HEK293 (cell line): ENCODE results near the gene SLITRK3.

Experiments used
- CTCF ChIA-PET: fragments of 350-600 bp; formaldehyde crosslinking; extraction: SDS; loops from one replicate; lab custom pipeline; 2021; ENCODE audit warnings: antibody characterized with exemption; lab: Yijun Ruan, JAX
- POLR2A ChIA-PET: fragments of 300-600 bp; formaldehyde crosslinking; extraction: SDS; loops from one replicate; lab custom pipeline; 2020; ENCODE audit warnings: antibody characterized with exemption, inconsistent platforms; lab: Yijun Ruan, JAX
- H3K27ac ChIP-seq: fragments of 200-500 bp; sonication (Bioruptor generic); 2 replicates; pipeline ENCODE4 v1.5.1; 2014; ENCODE audit warnings: low read depth, low read length, control low read depth, inconsistent platforms; ENCODE audit errors: extremely low read depth
- H3K36me3 ChIP-seq, 2 experiments: fragments of 200-500 bp in 1 of 2; sonication (Bioruptor generic) in 1 of 2; 1 replicate in 1 of 2; 2 replicates in 1 of 2; pipeline ENCODE4 v1.5.1; 2014 to 2017; ENCODE audit warnings: inconsistent platforms in 2 of 2, low read length in 2 of 2; ENCODE audit not compliant: control insufficient read depth in 2 of 2, insufficient read depth in 1 of 2
- H3K4me1 ChIP-seq: fragments of 200-500 bp; sonication (Bioruptor generic); 2 replicates; pipeline ENCODE4 v1.5.1; 2014; ENCODE audit warnings: mild to moderate bottlenecking, low read length, inconsistent platforms; ENCODE audit not compliant: control insufficient read depth, insufficient read depth
- H3K4me3 ChIP-seq: 2 replicates; pipeline ENCODE4 v1.5.1; 2011; ENCODE audit warnings: low read depth, mild to moderate bottlenecking, control low read depth, low read length, moderate library complexity
- H3K9me3 ChIP-seq: fragments of 200-500 bp; sonication (Bioruptor generic); 2 replicates; pipeline ENCODE4 v1.5.1; 2014; ENCODE audit warnings: low read depth, low read length, inconsistent platforms; ENCODE audit not compliant: control insufficient read depth, insufficient read depth
- EGR2 ChIP-seq: fragments of 450-650 bp; formaldehyde crosslinking; IDR thresholded peaks from 2 replicates; pipeline ENCODE4 v1.5.1; 2016; ENCODE audit warnings: low read depth, missing biosample characterization, missing genetic modification characterization
- IKZF3 ChIP-seq: fragments of 450-650 bp; IDR thresholded peaks from 2 replicates; pipeline ENCODE4 v1.5.0; 2018; ENCODE audit warnings: missing biosample characterization, mild to moderate bottlenecking, missing genetic modification characterization, moderate library complexity
- OVOL3 ChIP-seq: fragments of 450-650 bp; formaldehyde crosslinking; IDR thresholded peaks from 2 replicates; pipeline ENCODE4 v1.5.1; 2016; ENCODE audit warnings: missing biosample characterization, missing genetic modification characterization
- RBAK ChIP-seq: fragments of 450-650 bp; formaldehyde crosslinking; IDR thresholded peaks from 2 replicates; pipeline ENCODE4 v1.5.1; 2016; ENCODE audit warnings: missing biosample characterization, missing genetic modification characterization
- SCRT2 ChIP-seq: fragments of 450-650 bp; formaldehyde crosslinking; IDR thresholded peaks from 2 replicates; pipeline ENCODE4 v1.5.1; 2016; ENCODE audit warnings: missing biosample characterization, missing genetic modification characterization
- TRIM28 ChIP-seq: IDR thresholded peaks from 2 replicates; pipeline ENCODE4 v1.6.1; 2011; ENCODE audit warnings: low read length, control low read depth, borderline replicate concordance
- WT1 ChIP-seq: fragments of 450-650 bp; formaldehyde crosslinking; IDR thresholded peaks from 2 replicates; pipeline ENCODE4 v1.5.1; 2016; ENCODE audit warnings: missing biosample characterization, missing genetic modification characterization
- ZBTB21 ChIP-seq: fragments of 450-650 bp; formaldehyde crosslinking; IDR thresholded peaks from 2 replicates; pipeline ENCODE4 v1.5.1; 2017; ENCODE audit warnings: missing biosample characterization, missing genetic modification characterization
- ZFP69B ChIP-seq: fragments of 450-650 bp; formaldehyde crosslinking; IDR thresholded peaks from 2 replicates; pipeline ENCODE4 v1.5.1; 2016; ENCODE audit warnings: missing biosample characterization, missing genetic modification characterization
- ZNF140 ChIP-seq: fragments of 450-650 bp; formaldehyde crosslinking; IDR thresholded peaks from 2 replicates; pipeline ENCODE4 v1.5.1; 2016; ENCODE audit warnings: missing biosample characterization, missing genetic modification characterization
- ZNF175 ChIP-seq: fragments of 450-650 bp; formaldehyde crosslinking; IDR thresholded peaks from 2 replicates; pipeline ENCODE4 v1.5.1; 2016; ENCODE audit warnings: missing biosample characterization, missing genetic modification characterization
- ZNF202 ChIP-seq: fragments of 450-650 bp; formaldehyde crosslinking; IDR thresholded peaks from 2 replicates; pipeline ENCODE4 v1.5.1; 2016; ENCODE audit warnings: missing biosample characterization, missing genetic modification characterization, borderline replicate concordance
- ZNF223 ChIP-seq: fragments of 450-650 bp; formaldehyde crosslinking; IDR thresholded peaks from 2 replicates; pipeline ENCODE4 v1.5.1; 2016; ENCODE audit warnings: missing biosample characterization, missing genetic modification characterization
- ZNF555 ChIP-seq: fragments of 450-650 bp; formaldehyde crosslinking; conservative IDR thresholded peaks from 2 replicates; pipeline ENCODE4 v1.5.1; 2017; ENCODE audit warnings: missing biosample characterization, mild to moderate bottlenecking, missing genetic modification characterization, inconsistent platforms
- ZNF571 ChIP-seq: fragments of 450-650 bp; formaldehyde crosslinking; IDR thresholded peaks from 2 replicates; pipeline ENCODE4 v1.5.0; 2017; ENCODE audit warnings: missing biosample characterization, missing genetic modification characterization
- ZNF624 ChIP-seq: fragments of 450-650 bp; formaldehyde crosslinking; IDR thresholded peaks from 2 replicates; pipeline ENCODE4 v1.5.1; 2017; ENCODE audit warnings: missing biosample characterization, missing genetic modification characterization
- ZNF654 ChIP-seq: fragments of 450-650 bp; formaldehyde crosslinking; IDR thresholded peaks from 2 replicates; pipeline ENCODE4 v1.5.1; 2016; ENCODE audit warnings: low read depth, missing biosample characterization, missing genetic modification characterization
- ZNF658 ChIP-seq: fragments of 450-650 bp; formaldehyde crosslinking; IDR thresholded peaks from 2 replicates; pipeline ENCODE4; 2016; ENCODE audit warnings: missing biosample characterization, missing genetic modification characterization
- ZNF747 ChIP-seq: fragments of 450-650 bp; formaldehyde crosslinking; IDR thresholded peaks from 2 replicates; pipeline ENCODE4 v1.5.1; 2016; ENCODE audit warnings: missing biosample characterization, missing genetic modification characterization
- ZNF768 ChIP-seq: fragments of 450-650 bp; formaldehyde crosslinking; IDR thresholded peaks from 2 replicates; pipeline ENCODE4 v1.5.1; 2018; ENCODE audit warnings: missing biosample characterization, mild to moderate bottlenecking, missing genetic modification characterization
- ZNF830 ChIP-seq: fragments of 450-650 bp; IDR thresholded peaks from 2 replicates; pipeline ENCODE4 v1.5.0; 2018; ENCODE audit warnings: missing biosample characterization, missing genetic modification characterization, low read depth, mild to moderate bottlenecking, moderate library complexity
- TF ChIP-seq, protein P1 (sequence below): fragments of 450-650 bp; formaldehyde crosslinking; IDR thresholded peaks from 2 replicates; pipeline ENCODE4 v1.5.1; 2016; ENCODE audit warnings: missing biosample characterization, missing genetic modification characterization, low read depth
- TF ChIP-seq, protein P2 (sequence below): fragments of 450-650 bp; formaldehyde crosslinking; IDR thresholded peaks from 2 replicates; pipeline ENCODE4 v1.5.1; 2017; ENCODE audit warnings: missing biosample characterization, missing genetic modification characterization
- TF ChIP-seq, protein P3 (sequence below): fragments of 450-650 bp; formaldehyde crosslinking; IDR thresholded peaks from 2 replicates; pipeline ENCODE4; 2016; ENCODE audit warnings: missing biosample characterization, missing genetic modification characterization

Gene SLITRK3

DNA sequence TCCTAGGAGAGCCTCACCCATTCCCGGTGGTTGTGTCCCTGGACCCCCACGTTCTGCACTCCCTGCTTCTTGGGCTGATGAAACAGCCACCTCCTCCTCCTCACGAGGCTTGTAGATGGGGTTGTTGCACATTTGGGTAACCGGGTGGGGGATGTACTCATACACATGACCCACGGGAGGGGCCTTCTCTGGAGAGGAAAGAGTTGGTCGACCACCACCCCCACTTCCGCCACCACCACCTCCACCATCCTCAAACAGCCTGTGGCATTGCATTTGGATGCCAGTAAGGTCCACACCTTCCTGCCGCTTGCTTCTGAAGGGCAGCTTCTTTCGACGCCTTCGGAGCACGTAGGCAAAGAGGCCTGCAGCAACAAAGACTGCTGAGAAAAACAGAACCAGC, 7.7 kb downstream of the SLITRK3 start:
- peaks cover 0 to 8% of the 10 kb centered on the region in 2 experiments; a peak in 1 of 3 replicates for H3K36me3 ChIP-seq
- no peaks in the 10 kb centered on the region for H3K9me3 ChIP-seq
- no peak overlapping the region for H3K4me3 ChIP-seq
- POLR2A ChIA-PET, result no interaction called here
- no peak for TF ChIP-seq ZBTB21
- TF ChIP-seq RBAK (tag by site-specific recombination), result no peak
- CTCF ChIA-PET, result no interaction called here
- no peak overlapping the region for H3K27ac ChIP-seq
- no peaks in the 10 kb centered on the region for H3K4me1 ChIP-seq

DNA sequence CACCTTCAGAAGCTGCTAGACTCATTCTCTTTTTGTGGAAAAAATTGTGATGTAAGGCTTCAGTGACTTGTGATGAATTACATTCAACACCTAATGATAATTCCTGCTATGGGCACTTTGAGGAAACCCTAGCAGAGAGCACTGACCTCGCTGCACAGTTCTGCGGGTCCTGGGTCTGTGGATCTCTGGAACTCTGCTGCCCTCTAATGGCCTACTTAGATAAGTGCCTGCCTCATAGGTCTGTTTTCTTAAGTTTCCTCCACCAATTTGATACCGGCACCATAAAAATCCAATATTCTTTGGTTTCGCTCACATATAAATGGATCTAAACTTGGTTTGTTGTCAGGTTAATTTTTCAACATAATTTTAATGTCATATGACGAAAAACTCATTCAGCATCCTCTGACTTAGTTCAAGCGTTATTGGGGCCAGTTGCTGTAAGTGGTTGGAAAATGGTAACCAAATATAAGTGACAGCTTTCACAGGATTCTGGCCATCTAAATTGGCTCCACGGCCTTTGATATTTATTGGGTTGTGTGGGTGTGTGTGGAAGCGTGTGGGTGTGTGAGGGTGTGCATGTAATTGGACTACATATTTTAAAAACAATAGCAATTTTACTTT, 10.4 kb downstream of the SLITRK3 start:
- TF ChIP-seq ZNF571 (tag by site-specific recombination), result no peak
- peak; percentile 88 for TF ChIP-seq ZNF654 (tag by site-specific recombination)
- TF ChIP-seq, all 188 proteins: peak for 1
- CTCF ChIA-PET, result interaction anchor here (0.9 kb wide), 1 partner anchor 109 kb away, joined by 3 read pairs; no protein-coding TSS in a partner anchor
- no peaks in the 10 kb centered on the region for H3K4me1 ChIP-seq
- H3K9me3 ChIP-seq, result no peaks in the 10 kb centered on the region
- no peak overlapping the region for H3K4me3 ChIP-seq
- H3K36me3 ChIP-seq, result peaks cover 0 to 8% of the 10 kb centered on the region in 2 experiments; a peak in 1 of 3 replicates
- no peak overlapping the region for H3K27ac ChIP-seq
- POLR2A ChIA-PET, result no interaction called here

DNA sequence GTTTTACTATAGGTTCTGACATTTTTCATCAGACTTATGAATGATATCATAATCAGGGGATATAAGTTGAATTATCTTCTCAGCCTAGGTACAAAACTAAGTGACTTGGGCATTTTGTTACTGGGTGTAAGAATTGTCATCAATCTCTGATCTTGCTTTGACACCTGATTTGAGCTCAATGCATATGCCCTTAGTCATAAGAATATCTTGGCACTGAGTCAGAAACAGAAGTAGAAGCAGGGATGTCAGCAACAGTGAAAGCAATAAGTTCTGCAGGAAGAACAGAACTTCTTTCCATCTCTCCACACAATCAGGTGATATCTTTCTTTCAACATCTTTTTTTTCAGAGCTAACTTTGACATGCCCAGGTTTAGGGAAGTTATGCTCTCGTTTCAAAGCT, 14.6 kb downstream of the SLITRK3 start:
- no peaks in the 10 kb centered on the region for H3K36me3 ChIP-seq
- H3K4me3 ChIP-seq, result no peak overlapping the region
- ChIA-PET CTCF (interaction anchor here (0.6 kb wide), 1 partner anchor 1230 kb away, joined by 3 read pairs; no protein-coding TSS in a partner anchor), POLR2A (no interaction called here)
- no peak for TF ChIP-seq ZNF658 (tag by site-specific recombination)
- TF ChIP-seq, protein P1, sequence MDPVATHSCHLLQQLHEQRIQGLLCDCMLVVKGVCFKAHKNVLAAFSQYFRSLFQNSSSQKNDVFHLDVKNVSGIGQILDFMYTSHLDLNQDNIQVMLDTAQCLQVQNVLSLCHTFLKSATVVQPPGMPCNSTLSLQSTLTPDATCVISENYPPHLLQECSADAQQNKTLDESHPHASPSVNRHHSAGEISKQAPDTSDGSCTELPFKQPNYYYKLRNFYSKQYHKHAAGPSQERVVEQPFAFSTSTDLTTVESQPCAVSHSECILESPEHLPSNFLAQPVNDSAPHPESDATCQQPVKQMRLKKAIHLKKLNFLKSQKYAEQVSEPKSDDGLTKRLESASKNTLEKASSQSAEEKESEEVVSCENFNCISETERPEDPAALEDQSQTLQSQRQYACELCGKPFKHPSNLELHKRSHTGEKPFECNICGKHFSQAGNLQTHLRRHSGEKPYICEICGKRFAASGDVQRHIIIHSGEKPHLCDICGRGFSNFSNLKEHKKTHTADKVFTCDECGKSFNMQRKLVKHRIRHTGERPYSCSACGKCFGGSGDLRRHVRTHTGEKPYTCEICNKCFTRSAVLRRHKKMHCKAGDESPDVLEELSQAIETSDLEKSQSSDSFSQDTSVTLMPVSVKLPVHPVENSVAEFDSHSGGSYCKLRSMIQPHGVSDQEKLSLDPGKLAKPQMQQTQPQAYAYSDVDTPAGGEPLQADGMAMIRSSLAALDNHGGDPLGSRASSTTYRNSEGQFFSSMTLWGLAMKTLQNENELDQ, result no peak
- TF ChIP-seq EGR2, result no peak
- no peak for TF ChIP-seq ZNF555
- TF ChIP-seq, protein P2, sequence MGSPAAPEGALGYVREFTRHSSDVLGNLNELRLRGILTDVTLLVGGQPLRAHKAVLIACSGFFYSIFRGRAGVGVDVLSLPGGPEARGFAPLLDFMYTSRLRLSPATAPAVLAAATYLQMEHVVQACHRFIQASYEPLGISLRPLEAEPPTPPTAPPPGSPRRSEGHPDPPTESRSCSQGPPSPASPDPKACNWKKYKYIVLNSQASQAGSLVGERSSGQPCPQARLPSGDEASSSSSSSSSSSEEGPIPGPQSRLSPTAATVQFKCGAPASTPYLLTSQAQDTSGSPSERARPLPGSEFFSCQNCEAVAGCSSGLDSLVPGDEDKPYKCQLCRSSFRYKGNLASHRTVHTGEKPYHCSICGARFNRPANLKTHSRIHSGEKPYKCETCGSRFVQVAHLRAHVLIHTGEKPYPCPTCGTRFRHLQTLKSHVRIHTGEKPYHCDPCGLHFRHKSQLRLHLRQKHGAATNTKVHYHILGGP (tag by site-specific recombination), result no peak
- no peak for TF ChIP-seq TRIM28
- no peak for TF ChIP-seq ZNF768
- no peak for TF ChIP-seq ZNF202 (tag by site-specific recombination)
- no peak for TF ChIP-seq ZNF175 (tag by site-specific recombination)
- TF ChIP-seq, protein P3, sequence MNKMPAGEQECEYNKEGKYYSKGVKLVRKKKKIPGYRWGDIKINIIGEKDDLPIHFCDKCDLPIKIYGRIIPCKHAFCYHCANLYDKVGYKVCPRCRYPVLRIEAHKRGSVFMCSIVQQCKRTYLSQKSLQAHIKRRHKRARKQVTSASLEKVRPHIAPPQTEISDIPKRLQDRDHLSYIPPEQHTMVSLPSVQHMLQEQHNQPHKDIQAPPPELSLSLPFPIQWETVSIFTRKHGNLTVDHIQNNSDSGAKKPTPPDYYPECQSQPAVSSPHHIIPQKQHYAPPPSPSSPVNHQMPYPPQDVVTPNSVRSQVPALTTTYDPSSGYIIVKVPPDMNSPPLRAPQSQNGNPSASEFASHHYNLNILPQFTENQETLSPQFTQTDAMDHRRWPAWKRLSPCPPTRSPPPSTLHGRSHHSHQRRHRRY (tag by site-specific recombination), result no peak
- H3K9me3 ChIP-seq, result no peaks in the 10 kb centered on the region
- no peak overlapping the region for H3K27ac ChIP-seq
- H3K4me1 ChIP-seq, result no peaks in the 10 kb centered on the region

DNA sequence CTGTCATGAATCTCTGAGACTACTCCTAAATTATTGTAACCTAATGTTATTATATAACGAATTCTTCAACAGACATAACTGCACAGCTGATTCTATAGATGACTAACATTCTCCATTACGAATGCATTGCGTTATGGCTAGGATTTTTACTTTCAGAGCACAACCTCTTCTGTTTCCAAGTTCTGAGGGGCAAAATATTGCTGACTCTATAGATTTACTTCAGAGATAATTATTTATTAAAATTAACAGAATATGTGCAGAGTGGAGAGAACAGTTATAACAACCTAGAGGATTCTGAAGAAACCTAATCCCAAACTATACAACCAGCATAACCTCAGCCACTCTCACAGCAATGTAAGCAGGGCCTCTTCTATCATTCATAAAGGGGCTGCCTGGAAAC, 25.9 kb downstream of the SLITRK3 start:
- POLR2A ChIA-PET, result no interaction called here
- TF ChIP-seq ZNF223 (tag by site-specific recombination) (no peak), OVOL3 (tag by site-specific recombination) (no peak), ZNF830 (tag by site-specific recombination) (no peak), WT1 (tag by site-specific recombination) (no peak), IKZF3 (tag by site-specific recombination) (no peak), ZNF624 (tag by site-specific recombination) (no peak), SCRT2 (tag by site-specific recombination) (no peak), ZFP69B (tag by site-specific recombination) (no peak), ZNF768 (no peak), ZNF747 (tag by site-specific recombination) (no peak), ZNF140 (tag by site-specific recombination) (no peak)
- TF ChIP-seq, protein P3 (tag by site-specific recombination), result no peak

More for the DNA sequence above, 25.9 kb downstream of the SLITRK3 start:
- H3K36me3 ChIP-seq, result no peaks in the 10 kb centered on the region
- CTCF ChIA-PET, result interaction anchor here (0.7 kb wide), 1 partner anchor 496 kb away, joined by 3 read pairs; no protein-coding TSS in a partner anchor
- H3K4me3 ChIP-seq, result no peak overlapping the region
- no peak overlapping the region for H3K27ac ChIP-seq
- no peaks in the 10 kb centered on the region for H3K4me1 ChIP-seq
- no peaks in the 10 kb centered on the region for H3K9me3 ChIP-seq
